Measurements from ENCODE around the gene GATA6.

- TF ChIP-seq CTCF (conservative IDR thresholded peaks at IDR 0.05) (no peak), ZFX (IDR thresholded peaks at IDR 0.05) (no peak)
Measured at GRCh38 chr18:22243513-22243912, 74.1 kb downstream of the GATA6 start.

Measured in C4-2B (cell line).